Measurements from ENCODE around the gene C11orf54. TPM values are rescaled to one million over a fixed set of nuclear protein-coding genes. Genes with fewer than 3 reads are reported as not detected.

Gene C11orf54
- total RNA-seq, 1 donor from 2014 or later = 30.1 TPM

GRCh38 chr11:93718057-93718563 lies 23.4 kb upstream of the C11orf54 start:
- Mint-ChIP-seq H3K36me3 (ENCODE audit: low read depth) (peaks cover 64% of the 10 kb centered on the region), H3K4me3 (peak overlapping the region; percentile 58), H3K9me3 (peaks cover 2% of the 10 kb centered on the region), H3K27me3 (no peaks in the 10 kb centered on the region), H3K27ac (peak overlapping the region; percentile 86), H3K4me1 (peaks cover 33% of the 10 kb centered on the region)
- POLR2A ChIA-PET = interaction anchor here (0.8 to 4.2 kb wide), 4 partner anchors 22 to 66 kb away, joined by 3 to 99 read pairs (median 8); partner anchors contain the start of genes C11orf54, CEP295, MED17 and TAF1D
- ATAC-seq (ENCODE audit: low read depth) (peak; percentile 82), DNase-seq (no peak)
- intact Hi-C loops (cut with micrococcal nuclease) = loop anchor here (1.0 kb wide), 1 partner anchor 23 kb away; the partner anchor contains the start of genes C11orf54 and TAF1D
- CTCF ChIA-PET = interaction anchor here (1.5 kb wide), 1 partner anchor 22 kb away, joined by 5 read pairs; no protein-coding TSS in a partner anchor
- TF ChIP-seq, protein P1, sequence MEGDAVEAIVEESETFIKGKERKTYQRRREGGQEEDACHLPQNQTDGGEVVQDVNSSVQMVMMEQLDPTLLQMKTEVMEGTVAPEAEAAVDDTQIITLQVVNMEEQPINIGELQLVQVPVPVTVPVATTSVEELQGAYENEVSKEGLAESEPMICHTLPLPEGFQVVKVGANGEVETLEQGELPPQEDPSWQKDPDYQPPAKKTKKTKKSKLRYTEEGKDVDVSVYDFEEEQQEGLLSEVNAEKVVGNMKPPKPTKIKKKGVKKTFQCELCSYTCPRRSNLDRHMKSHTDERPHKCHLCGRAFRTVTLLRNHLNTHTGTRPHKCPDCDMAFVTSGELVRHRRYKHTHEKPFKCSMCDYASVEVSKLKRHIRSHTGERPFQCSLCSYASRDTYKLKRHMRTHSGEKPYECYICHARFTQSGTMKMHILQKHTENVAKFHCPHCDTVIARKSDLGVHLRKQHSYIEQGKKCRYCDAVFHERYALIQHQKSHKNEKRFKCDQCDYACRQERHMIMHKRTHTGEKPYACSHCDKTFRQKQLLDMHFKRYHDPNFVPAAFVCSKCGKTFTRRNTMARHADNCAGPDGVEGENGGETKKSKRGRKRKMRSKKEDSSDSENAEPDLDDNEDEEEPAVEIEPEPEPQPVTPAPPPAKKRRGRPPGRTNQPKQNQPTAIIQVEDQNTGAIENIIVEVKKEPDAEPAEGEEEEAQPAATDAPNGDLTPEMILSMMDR (IDR thresholded peaks at IDR 0.05) = no peak

DNA sequence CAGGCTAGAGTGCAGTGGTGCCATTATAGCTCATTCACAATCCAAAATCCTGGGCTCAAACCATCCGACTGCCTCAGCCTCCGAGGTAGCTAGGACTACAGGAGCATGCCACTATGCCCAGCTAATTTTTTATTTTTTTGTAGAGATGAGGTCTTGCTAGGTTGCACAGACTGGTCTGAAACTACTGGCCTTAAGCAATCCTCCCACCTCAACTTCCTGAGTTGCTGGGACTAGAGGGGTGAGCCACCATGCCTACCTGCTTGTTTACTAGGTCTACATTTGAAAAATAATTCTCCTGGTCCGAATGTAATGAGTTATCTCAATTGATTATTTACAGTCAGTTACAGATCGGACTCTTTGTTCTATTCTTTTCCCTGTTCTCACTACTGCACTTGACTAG lies 22.2 kb upstream of the C11orf54 start:
- intact Hi-C loops (cut with micrococcal nuclease) = no loop called here
- Mint-ChIP-seq H3K9me3 (peaks cover 2% of the 10 kb centered on the region), H3K4me1 (peaks cover 33% of the 10 kb centered on the region), H3K27ac (no peak overlapping the region), H3K4me3 (no peak overlapping the region), H3K27me3 (no peaks in the 10 kb centered on the region), H3K36me3 (ENCODE audit: low read depth) (peaks cover 59% of the 10 kb centered on the region)
- DNase-seq (no peak), ATAC-seq (ENCODE audit: low read depth) (no peak)
- POLR2A ChIA-PET = interaction anchor here (0.7 to 4.2 kb wide), 6 partner anchors 10 to 65 kb away, joined by 3 to 99 read pairs (median 6); partner anchors contain the start of genes C11orf54, MED17 and TAF1D
- CTCF ChIA-PET = interaction anchor here (1.5 kb wide), 1 partner anchor 21 kb away, joined by 5 read pairs; no protein-coding TSS in a partner anchor
- TF ChIP-seq, protein P1 (IDR thresholded peaks at IDR 0.05) = no peak

DNA sequence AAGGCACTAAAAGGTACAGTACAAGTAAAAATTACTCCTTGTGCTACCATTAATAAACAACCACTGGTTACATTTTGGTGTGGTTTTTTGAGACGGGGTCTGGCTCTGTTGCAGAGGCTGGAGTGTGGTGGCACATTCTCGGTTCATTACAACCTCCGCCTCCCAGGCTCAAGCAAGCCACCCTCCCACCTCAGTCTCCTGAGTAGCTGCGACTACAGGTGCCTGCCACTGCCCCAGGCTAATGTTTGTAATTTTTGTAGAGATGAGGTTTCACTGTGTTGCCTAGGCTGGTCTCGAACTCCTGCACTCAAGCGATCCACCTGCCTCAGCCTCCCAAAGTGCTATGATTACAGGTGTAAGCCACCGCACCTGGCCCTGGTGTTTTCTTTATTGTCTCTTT lies 20.9 kb upstream of the C11orf54 start:
- Mint-ChIP-seq H3K4me1 (peaks cover 33% of the 10 kb centered on the region), H3K4me3 (no peak overlapping the region), H3K36me3 (ENCODE audit: low read depth) (peaks cover 56% of the 10 kb centered on the region), H3K27me3 (no peaks in the 10 kb centered on the region), H3K27ac (no peak overlapping the region), H3K9me3 (peaks cover 2% of the 10 kb centered on the region)
- ATAC-seq (ENCODE audit: low read depth) (no peak), DNase-seq (no peak)
- ChIA-PET CTCF (no interaction called here), POLR2A (interaction anchor here (0.6 to 4.2 kb wide), 4 partner anchors 9 to 103 kb away, joined by 3 to 99 read pairs (median 6); partner anchors contain the start of genes C11orf54 and TAF1D)
- TF ChIP-seq, protein P1 (IDR thresholded peaks at IDR 0.05) = no peak
- intact Hi-C loops (cut with micrococcal nuclease) = no loop called here

GRCh38 chr11:93724089-93724488 lies 17.4 kb upstream of the C11orf54 start:
- Mint-ChIP-seq H3K9me3 (no peaks in the 10 kb centered on the region), H3K27ac (no peak overlapping the region), H3K36me3 (ENCODE audit: low read depth) (peaks cover 58% of the 10 kb centered on the region), H3K4me1 (peaks cover 4% of the 10 kb centered on the region), H3K27me3 (no peaks in the 10 kb centered on the region), H3K4me3 (no peak overlapping the region)
- ATAC-seq (ENCODE audit: low read depth) (no peak), DNase-seq (no peak)
- CTCF ChIA-PET = no interaction called here
- TF ChIP-seq, protein P1 (IDR thresholded peaks at IDR 0.05) = no peak
- intact Hi-C loops (cut with micrococcal nuclease) = no loop called here
- POLR2A ChIA-PET = interaction anchor here (1.0 to 1.3 kb wide), 2 partner anchors 14 to 18 kb away, joined by 3 read pairs; partner anchors contain the start of genes C11orf54 and TAF1D

DNA sequence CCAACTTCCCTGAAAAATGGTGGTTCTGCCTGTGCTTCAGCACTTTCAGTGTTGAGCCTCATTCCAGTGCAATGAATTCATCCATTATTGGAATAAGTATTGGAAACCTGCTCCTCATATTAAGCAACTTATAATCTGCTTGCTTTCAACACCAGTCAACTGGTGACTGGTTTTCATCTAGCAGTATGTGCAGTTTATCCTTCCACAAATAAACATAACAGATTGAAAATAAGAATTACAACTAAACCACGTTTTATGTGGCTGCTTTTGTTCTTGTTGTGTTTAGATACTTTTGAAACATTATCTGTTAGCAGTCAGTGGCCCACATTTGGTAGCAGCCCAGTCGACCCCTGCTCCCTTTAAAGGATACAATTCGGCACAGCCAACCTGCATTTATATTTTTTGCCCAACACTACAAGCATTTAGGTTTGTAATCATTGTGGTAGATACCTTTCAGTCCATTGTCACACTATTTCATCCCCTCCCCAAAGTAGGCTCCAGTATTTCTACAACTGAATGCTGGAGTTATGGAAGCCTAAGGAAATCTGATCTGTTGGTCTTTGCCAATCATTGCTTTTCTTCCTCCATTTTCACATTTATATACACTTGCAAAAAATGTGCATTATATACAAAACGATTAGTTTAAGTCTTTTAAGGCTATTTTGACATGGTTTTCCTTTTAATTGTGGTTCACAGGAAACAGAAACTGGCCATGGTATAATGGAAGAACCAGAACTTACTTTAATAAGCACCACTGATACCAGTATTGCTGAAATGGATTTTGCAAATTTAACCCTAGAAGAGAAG lies 13.3 kb upstream of the C11orf54 start:
- Mint-ChIP-seq H3K27ac (peak overlapping the region; percentile 35), H3K4me1 (peaks cover 6% of the 10 kb centered on the region), H3K4me3 (no peak overlapping the region), H3K27me3 (no peaks in the 10 kb centered on the region), H3K9me3 (no peaks in the 10 kb centered on the region), H3K36me3 (ENCODE audit: low read depth) (peaks cover 77% of the 10 kb centered on the region)
- intact Hi-C loops (cut with micrococcal nuclease) = loop anchor here (2.0 kb wide), 1 partner anchor 13 kb away; the partner anchor contains the start of genes C11orf54 and TAF1D
- CTCF ChIA-PET = no interaction called here
- ATAC-seq (ENCODE audit: low read depth) (no peak), DNase-seq (no peak)
- POLR2A ChIA-PET = interaction anchor here (0.7 to 6.6 kb wide), 2 partner anchors 11 kb away, joined by 3 to 114 read pairs; partner anchors contain the start of genes C11orf54 and TAF1D
- TF ChIP-seq, protein P1 (IDR thresholded peaks at IDR 0.05) = no peak
